Neural cell (in vitro differentiated cells): ENCODE data around the gene IQCN. TPM values are rescaled to one million over a fixed set of nuclear protein-coding genes. Genes with fewer than 3 reads are reported as not detected.
A peak's percentile ranks its signal among the peaks of the same experiment; 100 is the strongest.

Experiments
- H2AFZ ChIP-seq: fragments of 200-600, 300-800 bp; sonication (generic), shearing (Covaris generic); 2 replicates; pipeline ENCODE4 v1.6.0; 2014; ENCODE audit warnings: low read depth, mild to moderate bottlenecking, antibody characterized with exemption, low read length, moderate library complexity
- H3F3A ChIP-seq: fragments of 200-600 bp; shearing (Covaris generic); 2 replicates; pipeline ENCODE4 v1.6.1; 2016; ENCODE audit warnings: mild to moderate bottlenecking, moderate library complexity, mixed read lengths, antibody characterized with exemption, low read length; ENCODE audit not compliant: insufficient read depth, poor library complexity, severe bottlenecking
- H3K27ac ChIP-seq: fragments of 200-600, 300-800 bp; sonication (generic), shearing (Covaris generic); 2 replicates; pipeline ENCODE4 v1.5.1; 2014; ENCODE audit warnings: mild to moderate bottlenecking, low read length, moderate library complexity
- H3K27me3 ChIP-seq: fragments of 300-800, 200-600 bp; sonication (generic), shearing (Covaris generic); 2 replicates; pipeline ENCODE4 v1.6.0; 2014; ENCODE audit warnings: mild to moderate bottlenecking, low read depth, low read length, moderate library complexity; ENCODE audit not compliant: insufficient read depth
- H3K36me3 ChIP-seq: fragments of 300-800, 200-600 bp; sonication (generic), shearing (Covaris generic); 2 replicates; pipeline ENCODE4 v1.5.1; 2014; ENCODE audit warnings: mild to moderate bottlenecking, antibody characterized with exemption, low read length, moderate library complexity; ENCODE audit not compliant: insufficient read depth
- H3K4me2 ChIP-seq: fragments of 300-800, 200-600 bp; sonication (generic), shearing (Covaris generic); 2 replicates; pipeline ENCODE4 v1.6.0; 2014; ENCODE audit warnings: mild to moderate bottlenecking, low read length
- H3K4me3 ChIP-seq: fragments of 300-800, 200-600 bp; sonication (generic), shearing (Covaris generic); 2 replicates; pipeline ENCODE4 v1.5.1; 2014; ENCODE audit warnings: mild to moderate bottlenecking, low read length, moderate library complexity
- H3K79me2 ChIP-seq: fragments of 200-600 bp; shearing (Covaris generic); replicated peaks from 2 replicates; pipeline ENCODE4 v1.6.0; 2014; ENCODE audit warnings: mild to moderate bottlenecking, low read length, moderate library complexity; ENCODE audit not compliant: insufficient read depth
- H3K9ac ChIP-seq: fragments of 300-800, 200-600 bp; sonication (generic), shearing (Covaris generic); 2 replicates; pipeline ENCODE4 v1.6.1; 2016; ENCODE audit warnings: mild to moderate bottlenecking, low read length, mixed read lengths
- H3K9me2 ChIP-seq: fragments of 200-600 bp; shearing (Covaris generic); 2 replicates; pipeline ENCODE4 v1.6.1; 2016; ENCODE audit warnings: mild to moderate bottlenecking, low read length, mixed read lengths; ENCODE audit not compliant: insufficient read depth
- H3K9me3 ChIP-seq: fragments of 200-600, 300-800 bp; sonication (generic), shearing (Covaris generic); 2 replicates; pipeline ENCODE4 v1.6.1; 2016; ENCODE audit warnings: mild to moderate bottlenecking, mixed run types, low read length, moderate library complexity, mixed read lengths
- H4K20me1 ChIP-seq: fragments of 200-600 bp; shearing (Covaris generic); 2 replicates; pipeline ENCODE4 v1.6.1; 2016; ENCODE audit warnings: mild to moderate bottlenecking, mixed run types; ENCODE audit not compliant: insufficient read depth
- CTCF ChIP-seq: fragments of 450-650 bp; IDR thresholded peaks from 2 replicates; pipeline ENCODE4 v1.5.1; 2014; ENCODE audit warnings: antibody characterized with exemption, mild to moderate bottlenecking, moderate library complexity; ENCODE audit not compliant: poor library complexity, severe bottlenecking
- EP300 ChIP-seq: fragments of 450-650 bp; conservative IDR thresholded peaks from 2 replicates; pipeline ENCODE4 v1.6.1; 2014; ENCODE audit warnings: antibody characterized with exemption, mild to moderate bottlenecking, moderate library complexity; ENCODE audit not compliant: poor library complexity, severe bottlenecking
- EZH2 ChIP-seq: fragments of 200-600, 300-800 bp; shearing (Covaris generic), sonication (generic); IDR thresholded peaks from 2 replicates; pipeline ENCODE4 v1.6.1; 2014; ENCODE audit warnings: antibody characterized with exemption, low read length, borderline replicate concordance, mild to moderate bottlenecking; ENCODE audit not compliant: insufficient read depth, poor library complexity, severe bottlenecking
- MXI1 ChIP-seq: fragments of 450-650 bp; conservative IDR thresholded peaks from 2 replicates; pipeline ENCODE4 v1.6.1; 2014; ENCODE audit warnings: antibody characterized with exemption, mild to moderate bottlenecking; ENCODE audit not compliant: poor library complexity, severe bottlenecking
- POLR2AphosphoS5 ChIP-seq: IDR thresholded peaks from 2 replicates; pipeline ENCODE4 v1.6.1; 2012
- RAD21 ChIP-seq: fragments of 450-650 bp; conservative IDR thresholded peaks from 2 replicates; pipeline ENCODE4 v1.6.1; 2014; ENCODE audit warnings: antibody characterized with exemption, mild to moderate bottlenecking, moderate library complexity
- SMC3 ChIP-seq: fragments of 450-650 bp; conservative IDR thresholded peaks from 2 replicates; pipeline ENCODE4 v1.6.1; 2014; ENCODE audit warnings: antibody characterized with exemption, mild to moderate bottlenecking, moderate library complexity; ENCODE audit not compliant: poor library complexity
- TAF1 ChIP-seq: IDR thresholded peaks from 2 replicates; pipeline ENCODE4 v1.6.1; 2012; ENCODE audit warnings: low read depth
- polyA plus RNA-seq: library from polyadenylated mRNA; depleted of rRNA; stranded (reverse); fragments of >200 nt; gene quantifications from 2 replicates; pipeline ENCODE4 v1.2.3, GENCODE V29; 2014
- TF ChIP-seq, protein P1 (sequence below): IDR thresholded peaks from 2 replicates; pipeline ENCODE4 v1.6.1; 2012; ENCODE audit warnings: borderline replicate concordance

The IQCN gene
- polyA plus RNA-seq, 1 donor from 2014 or later, result 2.5 TPM

DNA sequence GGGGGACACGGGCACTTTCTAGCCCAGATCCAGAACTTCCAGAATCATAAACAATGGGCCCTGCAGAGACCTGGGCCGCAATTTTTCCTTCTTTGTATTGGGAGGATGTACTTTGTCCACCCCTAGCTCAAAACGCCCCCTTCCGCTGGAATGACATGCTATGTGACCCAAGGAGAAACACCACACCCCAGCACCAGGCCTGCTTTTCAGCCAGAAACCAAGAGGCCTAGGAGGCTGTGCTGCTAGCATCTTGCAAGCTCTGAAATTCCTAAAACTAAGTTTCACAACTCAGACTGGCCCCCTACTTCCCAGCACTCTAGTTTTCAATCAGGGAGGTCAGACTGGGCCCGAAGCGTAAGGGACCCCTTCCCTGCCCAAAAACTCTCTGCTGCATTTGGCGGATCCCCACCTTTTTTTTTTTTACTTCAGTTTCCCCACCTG lies 48.1 kb upstream of the IQCN start:
- Histone ChIP-seq H2AFZ (peak overlapping the region; percentile 40), H3F3A (no peaks in the 10 kb centered on the region), H3K27ac (peak overlapping the region; percentile 76), H3K27me3 (no peaks in the 10 kb centered on the region), H3K4me3 (peak overlapping the region; percentile 91), H3K36me3 (no peaks in the 10 kb centered on the region), H3K9me3 (no peaks in the 10 kb centered on the region), H3K4me2 (peak overlapping the region; percentile 97), H3K79me2 (peaks cover 17% of the 10 kb centered on the region), H3K9ac (peak overlapping the region; percentile 75), H4K20me1 (no peaks in the 10 kb centered on the region), H3K9me2 (no peaks in the 10 kb centered on the region)
- TF ChIP-seq CTCF, result peak; percentile 28
- TF ChIP-seq POLR2AphosphoS5, result no peak
- no peak for TF ChIP-seq MXI1

GRCh38 chr19:18321734-18322102 lies 47.5 kb upstream of the IQCN start:
- H3F3A ChIP-seq, result no peaks in the 10 kb centered on the region
- peak overlapping the region; percentile 76 for H3K27ac ChIP-seq
- H4K20me1 ChIP-seq, result no peaks in the 10 kb centered on the region
- no peaks in the 10 kb centered on the region for H3K27me3 ChIP-seq
- no peaks in the 10 kb centered on the region for H3K9me3 ChIP-seq
- peak overlapping the region; percentile 91 for H3K4me3 ChIP-seq
- no peaks in the 10 kb centered on the region for H3K36me3 ChIP-seq
- H3K9ac ChIP-seq, result peak overlapping the region; percentile 75
- no peaks in the 10 kb centered on the region for H3K9me2 ChIP-seq
- H2AFZ ChIP-seq, result no peak overlapping the region
- TF ChIP-seq, protein P1, sequence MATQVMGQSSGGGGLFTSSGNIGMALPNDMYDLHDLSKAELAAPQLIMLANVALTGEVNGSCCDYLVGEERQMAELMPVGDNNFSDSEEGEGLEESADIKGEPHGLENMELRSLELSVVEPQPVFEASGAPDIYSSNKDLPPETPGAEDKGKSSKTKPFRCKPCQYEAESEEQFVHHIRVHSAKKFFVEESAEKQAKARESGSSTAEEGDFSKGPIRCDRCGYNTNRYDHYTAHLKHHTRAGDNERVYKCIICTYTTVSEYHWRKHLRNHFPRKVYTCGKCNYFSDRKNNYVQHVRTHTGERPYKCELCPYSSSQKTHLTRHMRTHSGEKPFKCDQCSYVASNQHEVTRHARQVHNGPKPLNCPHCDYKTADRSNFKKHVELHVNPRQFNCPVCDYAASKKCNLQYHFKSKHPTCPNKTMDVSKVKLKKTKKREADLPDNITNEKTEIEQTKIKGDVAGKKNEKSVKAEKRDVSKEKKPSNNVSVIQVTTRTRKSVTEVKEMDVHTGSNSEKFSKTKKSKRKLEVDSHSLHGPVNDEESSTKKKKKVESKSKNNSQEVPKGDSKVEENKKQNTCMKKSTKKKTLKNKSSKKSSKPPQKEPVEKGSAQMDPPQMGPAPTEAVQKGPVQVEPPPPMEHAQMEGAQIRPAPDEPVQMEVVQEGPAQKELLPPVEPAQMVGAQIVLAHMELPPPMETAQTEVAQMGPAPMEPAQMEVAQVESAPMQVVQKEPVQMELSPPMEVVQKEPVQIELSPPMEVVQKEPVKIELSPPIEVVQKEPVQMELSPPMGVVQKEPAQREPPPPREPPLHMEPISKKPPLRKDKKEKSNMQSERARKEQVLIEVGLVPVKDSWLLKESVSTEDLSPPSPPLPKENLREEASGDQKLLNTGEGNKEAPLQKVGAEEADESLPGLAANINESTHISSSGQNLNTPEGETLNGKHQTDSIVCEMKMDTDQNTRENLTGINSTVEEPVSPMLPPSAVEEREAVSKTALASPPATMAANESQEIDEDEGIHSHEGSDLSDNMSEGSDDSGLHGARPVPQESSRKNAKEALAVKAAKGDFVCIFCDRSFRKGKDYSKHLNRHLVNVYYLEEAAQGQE, result no peak
- TF ChIP-seq CTCF (no peak), POLR2AphosphoS5 (no peak), RAD21 (no peak), EZH2 (no peak), MXI1 (no peak), TAF1 (no peak), SMC3 (no peak), EP300 (no peak)
- peaks cover 17% of the 10 kb centered on the region for H3K79me2 ChIP-seq
- H3K4me2 ChIP-seq, result peak overlapping the region; percentile 97
